ENCODE results near the gene FHDC1. TPM values are rescaled to one million over a fixed set of nuclear protein-coding genes. Genes with fewer than 3 reads are reported as not detected.

Gene FHDC1
- total RNA-seq, 4 donors from 2014 or later: 4.5 to 12.8 (median 8.5) TPM

DNA sequence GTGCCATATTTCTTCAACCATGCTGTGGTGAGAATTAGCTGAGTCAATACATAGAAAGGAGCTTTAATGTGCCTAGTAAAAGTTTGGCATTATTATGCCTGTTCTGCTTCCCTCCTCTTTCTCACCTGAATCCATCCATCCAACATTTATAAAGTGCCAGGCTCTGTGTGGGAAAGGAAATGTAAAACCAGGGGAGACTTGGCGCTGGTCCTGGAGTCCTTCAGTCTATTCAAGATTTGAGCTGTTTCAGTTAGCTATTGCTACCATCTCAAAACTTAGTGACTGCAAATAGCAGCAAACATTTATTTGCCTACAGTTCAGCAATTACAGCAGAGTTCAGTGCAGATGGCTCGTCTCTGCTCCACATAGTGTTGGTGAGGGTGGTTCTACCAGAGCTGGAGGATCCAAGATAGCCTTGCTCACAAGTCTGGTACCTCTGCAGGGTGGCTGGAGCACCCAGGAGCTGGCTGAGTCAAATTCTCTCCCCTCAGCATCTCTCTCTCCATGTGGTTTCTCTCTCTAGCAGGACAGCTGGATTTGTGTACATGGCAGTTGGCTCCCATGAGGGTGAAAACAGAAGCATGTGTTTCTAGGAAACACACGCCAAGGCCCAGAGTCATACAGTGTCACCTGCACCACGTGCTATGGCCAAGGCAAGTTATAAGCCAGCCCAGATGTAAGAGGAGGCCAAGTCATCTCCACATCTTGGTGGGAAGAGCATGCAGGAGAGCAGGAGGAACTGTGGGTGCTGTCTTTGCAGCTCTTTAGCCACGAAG lies 77.3 kb downstream of the FHDC1 start:
- TF ChIP-seq POLR2A (IDR thresholded peaks at IDR 0.05) (no peak), CTCF (IDR thresholded peaks at IDR 0.05) (no peak)
- intact Hi-C loops (cut with DNase I): no loop called here
- 57 to 83% methylated on average over 5 of the region's 5 CpGs for WGBS, 2 donors
- Histone ChIP-seq H3K27me3 (no peaks in the 10 kb centered on the region), H3K9me3 (no peaks in the 10 kb centered on the region), H3K36me3 (no peaks in the 10 kb centered on the region), H3K4me1 (peaks cover 0 to 13% (median 0%) of the 10 kb centered on the region in 3 donors), H3K4me3 (no peak overlapping the region), H3K27ac (no peak overlapping the region)
- DNase-seq: no peak

DNA sequence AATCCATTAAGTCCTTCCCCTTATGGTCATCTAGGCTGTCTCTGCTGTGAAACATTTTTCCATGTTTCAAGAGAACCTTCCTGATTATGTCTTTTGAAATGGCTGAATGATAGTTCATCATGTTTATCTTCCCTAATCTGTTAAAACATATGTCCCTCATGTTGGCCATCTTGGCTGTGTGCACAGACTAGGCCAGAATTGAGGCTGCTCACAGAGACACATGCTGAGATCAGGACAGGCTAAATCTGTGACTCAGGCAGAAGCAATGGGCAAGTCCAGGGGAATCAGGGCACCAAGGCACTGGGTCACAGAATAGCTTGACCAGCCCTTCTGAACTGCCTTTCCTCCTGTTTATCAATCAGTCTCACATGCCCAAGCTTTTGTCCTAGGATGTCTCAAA lies 78.3 kb downstream of the FHDC1 start:
- no peak for TF ChIP-seq CTCF (IDR thresholded peaks at IDR 0.05)
- TF ChIP-seq POLR2A (IDR thresholded peaks at IDR 0.05): no peak
- intact Hi-C loops (cut with DNase I): no loop called here
- H3K27ac ChIP-seq: no peak overlapping the region
- no peaks in the 10 kb centered on the region for H3K9me3 ChIP-seq
- H3K36me3 ChIP-seq: no peaks in the 10 kb centered on the region
- no peak overlapping the region for H3K4me3 ChIP-seq
- no peaks in the 10 kb centered on the region for H3K27me3 ChIP-seq
- H3K4me1 ChIP-seq: peaks cover 0 to 13% (median 0%) of the 10 kb centered on the region in 3 donors
- DNase-seq: no peak

DNA sequence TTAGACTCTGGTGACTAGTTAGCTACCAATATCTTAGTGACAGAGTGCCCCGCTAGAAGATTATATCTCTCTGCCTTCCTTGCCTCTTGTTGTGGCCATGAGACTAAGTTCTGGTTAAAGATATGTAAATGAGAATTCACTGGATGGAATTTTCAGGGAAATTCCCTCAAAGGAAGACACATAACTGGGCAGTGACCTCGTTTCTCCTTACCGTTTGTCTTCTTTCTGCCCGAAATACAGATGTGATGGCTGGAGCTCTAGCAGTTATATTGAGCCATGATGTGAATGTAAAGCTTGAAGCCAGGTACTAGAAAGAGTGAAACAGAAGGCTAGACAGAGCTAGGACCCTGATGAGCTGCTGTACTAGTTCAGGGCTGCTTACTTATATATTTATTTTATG lies 80.5 kb downstream of the FHDC1 start:
- no peak overlapping the region for H3K27ac ChIP-seq
- 59 to 85% methylated on average over 4 of the region's 4 CpGs for WGBS, 2 donors
- DNase-seq: no peak
- H3K27me3 ChIP-seq: no peaks in the 10 kb centered on the region
- intact Hi-C loops (cut with DNase I): no loop called here
- peaks cover 0 to 13% (median 0%) of the 10 kb centered on the region in 3 donors for H3K4me1 ChIP-seq
- H3K9me3 ChIP-seq: no peaks in the 10 kb centered on the region
- H3K4me3 ChIP-seq: no peak overlapping the region
- H3K36me3 ChIP-seq: no peaks in the 10 kb centered on the region
- TF ChIP-seq CTCF (IDR thresholded peaks at IDR 0.05) (no peak), POLR2A (IDR thresholded peaks at IDR 0.05) (no peak)

GRCh38 chr4:153018031-153018430 lies 81.9 kb downstream of the FHDC1 start:
- Histone ChIP-seq H3K27ac (peak overlapping the region in 3 of 4 donors; percentile 11 to 45 (median 33)), H3K36me3 (no peaks in the 10 kb centered on the region), H3K4me3 (no peak overlapping the region), H3K4me1 (peaks cover 0 to 25% (median 2%) of the 10 kb centered on the region in 3 donors), H3K27me3 (no peaks in the 10 kb centered on the region), H3K9me3 (no peaks in the 10 kb centered on the region)
- 86 to 91% methylated on average over 4 of the region's 4 CpGs for WGBS, 2 donors
- TF ChIP-seq CTCF (IDR thresholded peaks at IDR 0.05): no peak
- no peak for TF ChIP-seq POLR2A (IDR thresholded peaks at IDR 0.05)
- DNase-seq: no peak
- intact Hi-C loops (cut with DNase I): no loop called here

GRCh38 chr4:153018684-153019083 lies 82.6 kb downstream of the FHDC1 start:
- H3K27me3 ChIP-seq: no peaks in the 10 kb centered on the region
- 100% methylated on average over 1 of the region's 1 CpG; no CpG with 5 or more reads in 1 of the 2 donors for WGBS, 2 donors
- peaks cover 0 to 32% (median 7%) of the 10 kb centered on the region in 3 donors for H3K4me1 ChIP-seq
- TF ChIP-seq POLR2A (IDR thresholded peaks at IDR 0.05) (no peak), CTCF (IDR thresholded peaks at IDR 0.05) (no peak)
- H3K36me3 ChIP-seq: no peaks in the 10 kb centered on the region
- no peaks in the 10 kb centered on the region for H3K9me3 ChIP-seq
- H3K27ac ChIP-seq: no peak overlapping the region
- H3K4me3 ChIP-seq: no peak overlapping the region
- intact Hi-C loops (cut with DNase I): no loop called here
- DNase-seq: no peak

Data from esophagus squamous epithelium (tissue), 5 donors.